ENCODE measurements around the gene KDM8.
"Not testable (repeated sequence)": the region's sequence is repeated elsewhere in the genome, so short reads cannot be mapped to it uniquely, and the experiment has no call there.

- TF ChIP-seq CTCF (IDR thresholded peaks at IDR 0.05; ENCODE audit: insufficient read depth, low read depth, low read length); EZH2 (IDR thresholded peaks at IDR 0.05; ENCODE audit: insufficient read depth, low read length): not testable (repeated sequence)
Observed at GRCh38 chr16:27207121-27207520, 3.8 kb downstream of the KDM8 start.
